Heart right ventricle (tissue), 16 donors: Measurements from ENCODE around the gene SCGB1C2. TPM values are rescaled to one million over a fixed set of nuclear protein-coding genes. Genes with fewer than 3 reads are reported as not detected.

Experiments
- ATAC-seq, 8 donors: fragments of 200-7000 bp; cut with Tn5 transposase; one replicate each; pipeline ENCODE4 v1.9.1; 2020; ENCODE audit warnings: mild to moderate bottlenecking in 8 of 8, moderate library complexity in 8 of 8, moderate number of reproducible peaks in 1 of 8
- DNase-seq, 2 donors: peaks; one replicate each; pipeline ENCODE4 v3.0.0-alpha.2; 2020
- H3K27ac ChIP-seq, 10 donors: fragments of 200-600 bp; sonication (generic) in 2 of 10; one replicate each; pipeline versions ENCODE4 v1.5.0 to v1.8.0; 2020 to 2022; ENCODE audit warnings: mild to moderate bottlenecking in 3 of 10
- H3K27me3 ChIP-seq, 7 donors: fragments of 200-600 bp; one replicate each; pipeline ENCODE4 v1.8.0; 2021 to 2022; ENCODE audit warnings: mild to moderate bottlenecking in 2 of 7
- H3K36me3 ChIP-seq, 9 donors: fragments of 200-600 bp; sonication (generic) in 1 of 9; one replicate each; pipeline versions ENCODE4 v1.5.0 to v1.8.0; 2020 to 2022; ENCODE audit warnings: mild to moderate bottlenecking in 2 of 9
- H3K4me1 ChIP-seq, 9 donors: fragments of 200-600 bp; sonication (generic) in 1 of 9; one replicate each; pipeline versions ENCODE4 v1.5.0 to v1.8.0; 2020 to 2022; ENCODE audit warnings: mild to moderate bottlenecking in 4 of 9
- H3K4me3 ChIP-seq, 10 donors: fragments of 200-600 bp; sonication (generic) in 2 of 10; one replicate each; pipeline versions ENCODE4 v1.5.0 to v1.8.0; 2020 to 2022; ENCODE audit warnings: mild to moderate bottlenecking in 7 of 10, moderate library complexity in 2 of 10
- H3K9me3 ChIP-seq, 11 donors: fragments of 200-600 bp in 10 of 11; sonication (generic) in 2 of 11; one replicate each; pipeline versions ENCODE4 v1.5.0 to v1.8.0; 2013 to 2022; ENCODE audit warnings: mild to moderate bottlenecking in 2 of 11, control low read depth in 1 of 11, moderate library complexity in 1 of 11
- WGBS, 2 donors: extraction: QIAGEN DNeasy Blood & Tissue Kit; methylation state at CpG; one replicate each; pipeline ENCODE4 v1.1.7; 2013; ENCODE audit warnings: inconsistent platforms in 1 of 2; 5-methylcytosine and 5-hydroxymethylcytosine counted together
- intact Hi-C, 10 donors: fragments of 100-400 bp; cut with DNase I; formaldehyde crosslinking; loops; one replicate each; pipeline versions ENCODE4 v1.11.1 to v1.14.2; 2022
- polyA plus RNA-seq, 2 donors: library from polyadenylated mRNA; stranded (reverse); fragments of 200-250 nt; gene quantifications; one replicate each; pipeline ENCODE4 v1.2.3, GENCODE V29; 2013
- total RNA-seq, 10 donors: library from RNA; stranded (reverse); fragmentation: NEBNext Ultra II Directional in 3 of 10; extraction: Animal tissue kit (Norgen Biotek cat#: 25700) in 3 of 10; gene quantifications; one replicate each; pipeline versions ENCODE4 v1.2.1 to v1.2.4, GENCODE V29; 2021 to 2023
- TF ChIP-seq, protein P1 (sequence below), 9 donors: fragments of 200-600 bp; sonication (generic) in 2 of 9; IDR thresholded peaks; one replicate each; pipeline versions ENCODE4 v1.5.0 to v1.8.0; 2021 to 2022; ENCODE audit warnings: antibody characterized with exemption in 9 of 9, mild to moderate bottlenecking in 5 of 9, moderate library complexity in 1 of 9
- donor health status: Arrhythmogenic right ventricular cardiomyopathy.
- donor health status: ischemic (EF 13 %, LVEDD 7.1; RV severe dilation, severe dysfunction).
- donor health status: healthy with polysubstance abuse.
- donor health status: DM: no; HTN: yes; CAD: no.
- donor health status: DM: no; HTN: no; CAD: no.
- donor health status: ischemic (EF 25% LVEDD 6.9; RV normal size, moderate dysfunction).
- donor health status: ischemic (EF 25% LVEDD 5.7; RV mildly dilated, moderate dysfunction).
- donor health status: healthy.
- donor health status: DM: yes; HTN: yes; CAD: no.
- donor health status: Ischemic cardiomyopathy.
- donor health status: ischemic (EF 35%, LVEDD 5.7; RV mildly dilated, moderate dysfunction).
- donor health status: nonischemic (EF 11% LVEDD 7.7; RV severe dilation, severe dysfunction).
- donor health status: DM: yes; HTN: yes; CAD: no.
- donor health status: PGD.
- donor health status: ischemic (EF 29% LVEDD 5.4; RV normal size, mild dysfunction).
- donor health status: nonischemic (EF 23%, LVEDD 6.1; RV moderate dilation, normal function).

The SCGB1C2 gene
- total and polyA plus RNA-seq, 12 donors, result not detected

GRCh38 chr17:153851-154250 lies 16.5 kb downstream of the SCGB1C2 start:
- intact Hi-C loops, result no loop called here
- WGBS, 2 donors, result 87 to 88% methylated on average over 9 of the region's 9 CpGs
- Histone ChIP-seq H3K4me3 (no peak overlapping the region), H3K9me3 (no peaks in the 10 kb centered on the region), H3K27ac (no peak overlapping the region), H3K36me3 (peaks cover 0 to 79% (median 0%) of the 10 kb centered on the region in 9 donors), H3K27me3 (no peaks in the 10 kb centered on the region), H3K4me1 (no peaks in the 10 kb centered on the region)
- DNase-seq (no peak), ATAC-seq (no peak)
- TF ChIP-seq, protein P1, sequence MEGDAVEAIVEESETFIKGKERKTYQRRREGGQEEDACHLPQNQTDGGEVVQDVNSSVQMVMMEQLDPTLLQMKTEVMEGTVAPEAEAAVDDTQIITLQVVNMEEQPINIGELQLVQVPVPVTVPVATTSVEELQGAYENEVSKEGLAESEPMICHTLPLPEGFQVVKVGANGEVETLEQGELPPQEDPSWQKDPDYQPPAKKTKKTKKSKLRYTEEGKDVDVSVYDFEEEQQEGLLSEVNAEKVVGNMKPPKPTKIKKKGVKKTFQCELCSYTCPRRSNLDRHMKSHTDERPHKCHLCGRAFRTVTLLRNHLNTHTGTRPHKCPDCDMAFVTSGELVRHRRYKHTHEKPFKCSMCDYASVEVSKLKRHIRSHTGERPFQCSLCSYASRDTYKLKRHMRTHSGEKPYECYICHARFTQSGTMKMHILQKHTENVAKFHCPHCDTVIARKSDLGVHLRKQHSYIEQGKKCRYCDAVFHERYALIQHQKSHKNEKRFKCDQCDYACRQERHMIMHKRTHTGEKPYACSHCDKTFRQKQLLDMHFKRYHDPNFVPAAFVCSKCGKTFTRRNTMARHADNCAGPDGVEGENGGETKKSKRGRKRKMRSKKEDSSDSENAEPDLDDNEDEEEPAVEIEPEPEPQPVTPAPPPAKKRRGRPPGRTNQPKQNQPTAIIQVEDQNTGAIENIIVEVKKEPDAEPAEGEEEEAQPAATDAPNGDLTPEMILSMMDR (IDR thresholded peaks at IDR 0.05), result no peak

DNA sequence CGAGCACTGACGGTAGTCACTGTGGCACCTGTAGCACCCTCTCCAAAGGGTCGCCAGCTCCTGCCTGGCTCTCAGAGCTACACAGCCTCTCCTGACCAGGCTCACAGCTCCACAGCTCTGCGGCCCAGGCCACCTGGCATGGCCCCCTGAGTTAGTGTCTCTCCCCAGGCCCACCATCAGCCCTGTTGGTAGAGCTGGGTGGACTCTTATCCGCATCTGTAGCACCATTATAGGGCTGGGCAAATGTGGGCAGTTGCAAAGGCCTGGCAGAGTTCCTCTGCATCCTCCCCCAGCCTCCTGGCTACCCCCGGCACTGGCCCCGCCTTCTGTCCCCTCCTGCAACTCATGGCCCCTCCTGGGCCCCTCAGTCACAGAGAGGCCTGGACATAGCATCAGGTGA lies 18.2 kb downstream of the SCGB1C2 start:
- intact Hi-C loops, result loop anchor here in 1 of 10 donors (5.0 kb wide), 1 partner anchor 157 kb away; no protein-coding TSS in a partner anchor
- Histone ChIP-seq H3K27me3 (no peaks in the 10 kb centered on the region), H3K4me3 (no peak overlapping the region), H3K9me3 (no peaks in the 10 kb centered on the region), H3K36me3 (peaks cover 0 to 77% (median 0%) of the 10 kb centered on the region in 9 donors), H3K27ac (no peak overlapping the region), H3K4me1 (no peaks in the 10 kb centered on the region)
- TF ChIP-seq, protein P1 (IDR thresholded peaks at IDR 0.05), result no peak
- WGBS, 2 donors, result 87 to 90% methylated on average over 7 of the region's 7 CpGs
- DNase-seq, result no peak
- no peak for ATAC-seq

DNA sequence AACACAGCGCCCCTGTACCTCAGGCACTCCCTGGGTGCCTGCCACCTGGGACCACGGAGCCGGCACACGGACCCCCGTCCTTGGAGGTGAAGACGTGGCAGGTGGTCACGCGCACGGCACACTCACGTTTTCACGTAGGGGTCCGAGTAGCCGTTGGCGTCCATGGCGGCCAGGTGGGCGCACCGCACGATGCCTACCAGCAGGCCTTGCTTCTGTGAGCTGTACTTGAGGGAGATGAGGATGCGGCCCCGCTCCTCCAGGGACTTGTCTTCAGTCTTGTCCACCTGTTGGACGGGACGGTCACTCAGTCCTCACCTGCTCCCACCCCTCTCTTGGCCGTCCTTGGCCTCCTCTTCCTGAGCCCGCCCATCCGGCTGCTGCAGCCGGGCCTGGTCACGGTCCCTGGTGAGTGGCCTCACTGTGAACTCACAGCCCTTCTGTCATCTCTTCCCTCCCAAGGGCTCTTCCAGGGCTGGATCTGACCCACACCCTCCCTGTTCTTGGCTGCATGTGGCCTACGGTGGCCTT lies 18.8 kb downstream of the SCGB1C2 start:
- no peak overlapping the region for H3K4me3 ChIP-seq
- intact Hi-C loops, result loop anchor here in 1 of 10 donors (5.0 kb wide), 1 partner anchor 156 kb away; no protein-coding TSS in a partner anchor
- DNase-seq (no peak), ATAC-seq (no peak)
- H3K27ac ChIP-seq, result no peak overlapping the region
- no peaks in the 10 kb centered on the region for H3K4me1 ChIP-seq
- TF ChIP-seq, protein P1 (IDR thresholded peaks at IDR 0.05), result no peak
- no peaks in the 10 kb centered on the region for H3K9me3 ChIP-seq
- WGBS, 2 donors, result 92% methylated on average over 27 to 28 of the region's 28 CpGs
- H3K36me3 ChIP-seq, result peaks cover 0 to 77% (median 0%) of the 10 kb centered on the region in 9 donors
- no peaks in the 10 kb centered on the region for H3K27me3 ChIP-seq

DNA sequence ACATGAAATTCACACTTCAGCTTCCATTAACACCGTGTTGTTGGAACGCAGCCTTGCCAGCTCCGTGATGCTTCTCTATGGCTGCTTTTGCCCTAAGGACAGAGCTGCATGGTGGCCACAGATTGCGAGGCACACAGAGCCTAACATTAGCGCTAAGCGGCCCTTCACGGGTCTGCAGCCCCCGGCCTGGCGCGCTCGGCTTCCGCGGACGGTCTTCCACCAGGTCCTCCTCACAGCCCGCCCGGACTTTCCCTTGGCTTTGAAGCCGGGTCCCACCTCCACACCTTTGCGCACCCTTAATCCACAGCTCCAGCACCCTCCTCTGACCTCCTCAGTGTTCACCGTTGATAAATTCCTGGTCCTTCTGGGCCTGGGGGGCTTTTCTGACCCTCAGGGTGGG lies 19.6 kb downstream of the SCGB1C2 start:
- no peak overlapping the region for H3K4me3 ChIP-seq
- DNase-seq (no peak), ATAC-seq (no peak)
- H3K4me1 ChIP-seq, result no peaks in the 10 kb centered on the region
- H3K27me3 ChIP-seq, result no peaks in the 10 kb centered on the region
- WGBS, 2 donors, result 90 to 95% methylated on average over 19 of the region's 19 CpGs
- no peak overlapping the region for H3K27ac ChIP-seq
- peaks cover 0 to 77% (median 0%) of the 10 kb centered on the region in 9 donors for H3K36me3 ChIP-seq
- TF ChIP-seq, protein P1 (IDR thresholded peaks at IDR 0.05), result no peak
- no peaks in the 10 kb centered on the region for H3K9me3 ChIP-seq
- intact Hi-C loops, result loop anchor here in 1 of 10 donors (5.0 kb wide), 1 partner anchor 155 kb away; no protein-coding TSS in a partner anchor
